Measurements from ENCODE around the gene UGT2B7.
"Not testable (repeated sequence)": the region's sequence is repeated elsewhere in the genome, so short reads cannot be mapped to it uniquely, and the experiment has no call there.

Gene UGT2B7

GRCh38 chr4:69089388-69089787 is 6.9 kb upstream of the UGT2B7 start:
- Histone ChIP-seq H3K36me3 (ENCODE audit: insufficient read depth, low read length) (no peaks in the 10 kb centered on the region), H3K9ac (ENCODE audit: low read depth, low read length) (no peak overlapping the region)

GRCh38 chr4:69092190-69092589 is 4.1 kb upstream of the UGT2B7 start:
- no CpG with 5 or more reads among the region's 1 CpG for WGBS
- Histone ChIP-seq H3K9me3 (ENCODE audit: insufficient read depth, low read depth, low read length) (no peaks in the 10 kb centered on the region), H3K27ac (ENCODE audit: low read depth, low read length) (no peak overlapping the region), H3K36me3 (ENCODE audit: insufficient read depth, low read length) (no peaks in the 10 kb centered on the region), H3K4me3 (ENCODE audit: low read length) (no peak overlapping the region), H3K27me3 (ENCODE audit: insufficient read depth, low read length) (no peaks in the 10 kb centered on the region), H3K9ac (ENCODE audit: low read depth, low read length) (no peak overlapping the region), H3K4me1 (ENCODE audit: insufficient read depth, low read length) (no peaks in the 10 kb centered on the region)

More at GRCh38 chr4:69089388-69089787, 6.9 kb upstream of the UGT2B7 start:
- Histone ChIP-seq H3K27ac (ENCODE audit: low read depth, low read length) (no peak overlapping the region), H3K9me3 (ENCODE audit: insufficient read depth, low read depth, low read length) (no peaks in the 10 kb centered on the region), H3K27me3 (ENCODE audit: insufficient read depth, low read length) (no peaks in the 10 kb centered on the region), H3K4me1 (ENCODE audit: insufficient read depth, low read length) (no peaks in the 10 kb centered on the region), H3K4me3 (ENCODE audit: low read length) (no peak overlapping the region)
- 83% methylated on average over 1 of the region's 1 CpG for WGBS

GRCh38 chr4:69092980-69093568 is 3.2 kb upstream of the UGT2B7 start:
- Histone ChIP-seq H3K27me3 (ENCODE audit: insufficient read depth, low read length) (no peaks in the 10 kb centered on the region), H3K36me3 (ENCODE audit: insufficient read depth, low read length) (no peaks in the 10 kb centered on the region), H3K27ac (ENCODE audit: low read depth, low read length) (no peak overlapping the region), H3K4me1 (ENCODE audit: insufficient read depth, low read length) (no peaks in the 10 kb centered on the region), H3K9me3 (ENCODE audit: insufficient read depth, low read depth, low read length) (no peaks in the 10 kb centered on the region), H3K4me3 (ENCODE audit: low read length) (no peak overlapping the region), H3K9ac (ENCODE audit: low read depth, low read length) (no peak overlapping the region)
- 84% methylated on average over 6 of the region's 6 CpGs for WGBS

- H3K27me3 ChIP-seq (ENCODE audit: insufficient read depth, low read length), result no peaks in the 10 kb centered on the region
- no peaks in the 10 kb centered on the region for H3K4me1 ChIP-seq (ENCODE audit: insufficient read depth, low read length)
- H3K9ac ChIP-seq (ENCODE audit: low read depth, low read length), result no peak overlapping the region
- H3K9me3 ChIP-seq (ENCODE audit: insufficient read depth, low read depth, low read length), result no peaks in the 10 kb centered on the region
- no peak overlapping the region for H3K27ac ChIP-seq (ENCODE audit: low read depth, low read length)
- no peak overlapping the region for H3K4me3 ChIP-seq (ENCODE audit: low read length)
- WGBS, result 93% methylated on average over 3 of the region's 3 CpGs
- H3K36me3 ChIP-seq (ENCODE audit: insufficient read depth, low read length), result no peaks in the 10 kb centered on the region
Observed at GRCh38 chr4:69093681-69094080, 2.6 kb upstream of the UGT2B7 start.

- Histone ChIP-seq H3K4me3 (ENCODE audit: low read length) (no peak overlapping the region), H3K4me1 (ENCODE audit: insufficient read depth, low read length) (no peaks in the 10 kb centered on the region), H3K27me3 (ENCODE audit: insufficient read depth, low read length) (no peaks in the 10 kb centered on the region), H3K9ac (ENCODE audit: low read depth, low read length) (no peak overlapping the region), H3K36me3 (ENCODE audit: insufficient read depth, low read length) (no peaks in the 10 kb centered on the region), H3K9me3 (ENCODE audit: insufficient read depth, low read depth, low read length) (no peaks in the 10 kb centered on the region), H3K27ac (ENCODE audit: low read depth, low read length) (no peak overlapping the region)
- WGBS, result 75% methylated on average over 2 of the region's 2 CpGs
Observed at GRCh38 chr4:69095301-69095731, 958 bp upstream of the UGT2B7 start.

- H3K27ac ChIP-seq (ENCODE audit: low read depth, low read length), result no peak overlapping the region
- no peaks in the 10 kb centered on the region for H3K9me3 ChIP-seq (ENCODE audit: insufficient read depth, low read depth, low read length)
- H3K4me1 ChIP-seq (ENCODE audit: insufficient read depth, low read length), result no peaks in the 10 kb centered on the region
- H3K4me3 ChIP-seq (ENCODE audit: low read length), result no peak overlapping the region
- no peaks in the 10 kb centered on the region for H3K36me3 ChIP-seq (ENCODE audit: insufficient read depth, low read length)
- H3K27me3 ChIP-seq (ENCODE audit: insufficient read depth, low read length), result no peaks in the 10 kb centered on the region
- WGBS, result 91% methylated on average over 3 of the region's 3 CpGs
- no peak overlapping the region for H3K9ac ChIP-seq (ENCODE audit: low read depth, low read length)
Observed at GRCh38 chr4:69096810-69097209, 536 bp downstream of the UGT2B7 start.

- no peaks in the 10 kb centered on the region for H3K36me3 ChIP-seq (ENCODE audit: insufficient read depth, low read length)
- no peak overlapping the region for H3K27ac ChIP-seq (ENCODE audit: low read depth, low read length)
- no peaks in the 10 kb centered on the region for H3K27me3 ChIP-seq (ENCODE audit: insufficient read depth, low read length)
- H3K9ac ChIP-seq (ENCODE audit: low read depth, low read length), result no peak overlapping the region
- no peak overlapping the region for H3K4me3 ChIP-seq (ENCODE audit: low read length)
- no peaks in the 10 kb centered on the region for H3K4me1 ChIP-seq (ENCODE audit: insufficient read depth, low read length)
- 90% methylated on average over 2 of the region's 4 CpGs for WGBS
- H3K9me3 ChIP-seq (ENCODE audit: insufficient read depth, low read depth, low read length), result no peaks in the 10 kb centered on the region
Observed at GRCh38 chr4:69098470-69098869, 2.2 kb downstream of the UGT2B7 start.

GRCh38 chr4:69099910-69100309 is 3.6 kb downstream of the UGT2B7 start:
- H3K4me1 ChIP-seq (ENCODE audit: insufficient read depth, low read length), result no peaks in the 10 kb centered on the region
- H3K4me3 ChIP-seq (ENCODE audit: low read length), result no peak overlapping the region
- H3K27me3 ChIP-seq (ENCODE audit: insufficient read depth, low read length), result no peaks in the 10 kb centered on the region
- no peak overlapping the region for H3K9ac ChIP-seq (ENCODE audit: low read depth, low read length)
- no peaks in the 10 kb centered on the region for H3K9me3 ChIP-seq (ENCODE audit: insufficient read depth, low read depth, low read length)
- H3K36me3 ChIP-seq (ENCODE audit: insufficient read depth, low read length), result no peaks in the 10 kb centered on the region
- no peak overlapping the region for H3K27ac ChIP-seq (ENCODE audit: low read depth, low read length)
- 90% methylated on average over 3 of the region's 4 CpGs for WGBS

GRCh38 chr4:69102668-69103067 is 6.4 kb downstream of the UGT2B7 start:
- H3K9ac ChIP-seq (ENCODE audit: low read depth, low read length); H3K27me3 ChIP-seq (ENCODE audit: insufficient read depth, low read length); H3K9me3 ChIP-seq (ENCODE audit: insufficient read depth, low read depth, low read length); H3K27ac ChIP-seq (ENCODE audit: low read depth, low read length); H3K36me3 ChIP-seq (ENCODE audit: insufficient read depth, low read length); H3K4me1 ChIP-seq (ENCODE audit: insufficient read depth, low read length); H3K4me3 ChIP-seq (ENCODE audit: low read length): not testable (repeated sequence)
- WGBS, result 92% methylated on average over 2 of the region's 2 CpGs

- Histone ChIP-seq H3K36me3 (ENCODE audit: insufficient read depth, low read length) (no peaks in the 10 kb centered on the region), H3K27ac (ENCODE audit: low read depth, low read length) (no peak overlapping the region), H3K9ac (ENCODE audit: low read depth, low read length) (no peak overlapping the region), H3K9me3 (ENCODE audit: insufficient read depth, low read depth, low read length) (no peaks in the 10 kb centered on the region), H3K27me3 (ENCODE audit: insufficient read depth, low read length) (no peaks in the 10 kb centered on the region), H3K4me3 (ENCODE audit: low read length) (no peak overlapping the region), H3K4me1 (ENCODE audit: insufficient read depth, low read length) (no peaks in the 10 kb centered on the region)
- WGBS, result 91% methylated on average over 1 of the region's 2 CpGs
Observed at GRCh38 chr4:69104719-69105275, 8.5 kb downstream of the UGT2B7 start.

GRCh38 chr4:69115151-69115850 is 19.0 kb downstream of the UGT2B7 start:
- not testable (repeated sequence) for H3K4me3 ChIP-seq (ENCODE audit: low read length); H3K9me3 ChIP-seq (ENCODE audit: insufficient read depth, low read depth, low read length); H3K9ac ChIP-seq (ENCODE audit: low read depth, low read length); H3K27me3 ChIP-seq (ENCODE audit: insufficient read depth, low read length); H3K36me3 ChIP-seq (ENCODE audit: insufficient read depth, low read length); H3K4me1 ChIP-seq (ENCODE audit: insufficient read depth, low read length); H3K27ac ChIP-seq (ENCODE audit: low read depth, low read length)
- WGBS, result 95% methylated on average over 30 of the region's 30 CpGs

Data from HUES64 (cell line).